HG03460 (cell line): Measurements from ENCODE around the gene LRIT3.

Experiments
- ATAC-seq: cut with Tn5 transposase; IDR thresholded peaks from one replicate; pipeline ENCODE4 v1.9.1; 2021; ENCODE audit not compliant: unreplicated experiment

Gene LRIT3

DNA sequence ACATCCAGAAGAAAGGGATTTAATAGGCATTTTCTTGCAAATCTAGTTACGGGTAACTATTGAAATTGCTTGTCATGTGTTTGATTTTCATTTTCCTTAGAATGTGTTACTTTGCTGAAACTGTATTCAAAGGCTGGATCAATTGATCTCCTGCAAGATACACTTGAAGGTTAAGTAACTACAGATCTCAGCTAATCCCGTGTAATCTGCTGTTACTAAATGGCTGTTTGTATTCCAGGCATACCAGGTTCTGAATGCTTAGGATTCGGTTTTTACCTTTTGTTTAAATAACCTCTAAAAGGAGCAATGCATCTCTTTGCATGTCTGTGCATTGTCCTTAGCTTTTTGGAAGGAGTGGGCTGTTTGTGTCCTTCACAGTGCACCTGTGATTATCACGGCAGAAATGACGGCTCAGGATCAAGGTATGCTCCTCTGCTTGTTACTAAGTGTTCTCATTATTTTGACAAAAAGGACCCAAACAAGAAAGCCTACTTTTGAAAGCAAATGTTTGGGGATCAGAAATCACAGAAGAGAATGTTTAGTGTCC lies at the start of gene LRIT3:
TSS of gene LRIT3 (plus strand) at position 212 of the 547 bp plus-strand sequence. CDS start at position 307, 95 bp downstream.
- no peak for ATAC-seq

DNA sequence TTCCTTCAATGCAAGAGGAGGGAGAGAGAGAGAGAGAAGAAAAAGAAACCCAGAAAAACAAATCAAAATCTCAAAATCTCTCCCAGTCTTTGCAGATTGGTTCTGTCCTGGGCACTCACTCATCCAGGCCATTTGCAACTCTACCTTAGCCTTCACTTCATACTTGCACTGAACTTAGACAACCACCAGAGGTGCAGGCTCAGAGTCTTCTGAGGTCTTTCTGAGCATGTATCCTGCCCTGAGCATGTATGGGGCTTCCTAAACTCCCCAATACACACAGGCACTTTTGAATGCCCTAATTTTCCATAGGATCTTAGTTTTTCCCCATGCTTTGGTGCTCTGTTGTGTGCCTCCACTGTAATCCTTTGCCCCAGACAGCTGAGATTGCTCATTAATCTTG lies 49.0 kb upstream of the LRIT3 start:
- no peak for ATAC-seq

- no peak for ATAC-seq
Measured at GRCh38 chr4:109801099-109801789, 46.7 kb upstream of the LRIT3 start.

- no peak for ATAC-seq
Measured at GRCh38 chr4:109801895-109802319, 46.0 kb upstream of the LRIT3 start, which contains the start of gene CFI. Gene CFI (minus strand): TSS chr4:109801999. CDS start chr4:109801971, 28 bp downstream.

DNA sequence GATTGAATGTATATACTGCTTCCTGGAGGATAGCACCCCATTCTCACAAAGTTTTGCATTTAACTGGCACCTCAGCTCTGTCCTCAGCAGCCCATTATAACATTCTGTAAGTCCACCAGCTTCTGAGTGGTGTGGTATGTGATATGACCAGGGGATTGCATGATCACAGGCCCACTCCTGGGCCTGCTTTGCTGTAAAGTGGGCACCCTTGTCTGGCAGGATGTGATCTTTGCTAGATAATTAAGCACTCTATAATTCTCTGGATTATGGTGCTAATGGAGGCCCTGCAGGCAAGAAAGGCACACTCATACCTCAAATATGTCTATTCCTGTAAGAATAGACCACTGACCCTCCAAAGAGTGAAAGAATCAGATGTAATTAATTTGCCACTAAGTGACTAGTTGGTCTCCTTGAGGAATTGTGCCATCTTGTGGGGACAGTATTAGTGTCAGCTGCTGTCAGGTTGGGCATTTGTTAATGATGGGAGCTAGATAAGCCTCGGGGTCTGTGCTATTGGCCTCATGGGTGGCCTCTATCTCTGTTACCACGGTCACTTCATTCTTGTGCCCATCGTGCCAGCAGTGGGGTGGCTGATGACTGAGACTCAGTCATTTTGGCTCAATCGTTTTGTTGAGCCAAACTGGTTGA lies 43.9 kb upstream of the LRIT3 start:
- no peak for ATAC-seq

DNA sequence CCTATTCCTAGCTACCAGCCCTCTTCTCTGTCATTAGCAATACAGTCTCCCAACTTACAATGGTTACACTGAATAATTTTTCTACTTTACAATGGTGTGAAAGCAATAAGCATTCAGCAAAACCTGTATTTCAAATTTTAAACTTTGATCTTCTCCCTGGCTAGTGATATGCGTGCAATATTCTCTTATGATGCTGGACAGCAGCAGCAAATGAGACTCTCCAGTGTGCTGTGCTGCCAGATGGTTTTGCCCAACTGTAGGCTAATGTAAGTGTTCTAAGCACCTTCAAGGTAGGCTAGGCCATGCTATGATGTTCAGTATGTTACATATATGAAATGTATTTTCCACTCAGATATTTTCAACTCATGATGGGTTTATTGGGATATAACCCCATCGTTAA lies 38.3 kb upstream of the LRIT3 start:
- ATAC-seq: no peak

GRCh38 chr4:109810552-109811387 lies 37.1 kb upstream of the LRIT3 start:
- ATAC-seq: no peak

- no peak for ATAC-seq
Measured at GRCh38 chr4:109811707-109812106, 36.2 kb upstream of the LRIT3 start.

GRCh38 chr4:109815151-109816081 lies 32.5 kb upstream of the LRIT3 start, which contains the start of gene GAR1:
Gene GAR1 (plus strand): TSS chr4:109815762. CDS start chr4:109816165, 403 bp downstream.
- peak; percentile 99 for ATAC-seq

DNA sequence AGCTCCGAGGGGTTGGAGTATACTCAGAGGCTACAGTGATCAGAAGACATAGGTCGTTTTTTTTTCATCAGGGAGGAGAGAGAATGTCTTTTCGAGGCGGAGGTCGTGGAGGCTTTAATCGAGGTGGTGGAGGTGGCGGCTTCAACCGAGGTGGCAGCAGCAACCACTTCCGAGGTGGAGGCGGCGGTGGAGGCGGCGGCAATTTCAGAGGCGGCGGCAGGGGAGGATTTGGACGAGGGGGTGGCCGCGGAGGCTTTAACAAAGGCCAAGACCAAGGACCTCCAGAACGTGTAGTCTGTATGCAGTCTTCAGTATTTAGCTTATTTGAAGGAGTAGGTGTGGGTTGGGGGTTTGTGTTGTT lies 31.8 kb upstream of the LRIT3 start:
- ATAC-seq: no peak

DNA sequence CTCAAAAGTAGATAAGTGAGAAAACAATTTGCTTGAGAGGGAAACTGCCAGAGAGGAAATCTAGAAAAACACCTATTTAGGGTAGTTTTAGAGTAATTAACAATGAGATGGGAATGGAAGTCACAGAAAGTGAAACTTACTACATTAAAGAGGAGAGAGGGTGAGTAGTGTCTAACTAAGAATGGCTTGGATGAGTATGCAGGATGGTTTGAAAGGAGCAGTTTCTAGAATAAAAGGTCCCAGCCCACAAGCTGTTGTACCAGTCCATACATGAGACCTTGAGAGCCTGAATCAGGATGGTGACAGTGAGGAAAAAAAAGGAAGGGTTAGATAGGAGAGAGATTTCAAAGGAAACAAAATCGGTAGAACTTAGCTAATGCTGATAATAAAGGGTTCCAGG lies 31.0 kb upstream of the LRIT3 start:
- no peak for ATAC-seq

DNA sequence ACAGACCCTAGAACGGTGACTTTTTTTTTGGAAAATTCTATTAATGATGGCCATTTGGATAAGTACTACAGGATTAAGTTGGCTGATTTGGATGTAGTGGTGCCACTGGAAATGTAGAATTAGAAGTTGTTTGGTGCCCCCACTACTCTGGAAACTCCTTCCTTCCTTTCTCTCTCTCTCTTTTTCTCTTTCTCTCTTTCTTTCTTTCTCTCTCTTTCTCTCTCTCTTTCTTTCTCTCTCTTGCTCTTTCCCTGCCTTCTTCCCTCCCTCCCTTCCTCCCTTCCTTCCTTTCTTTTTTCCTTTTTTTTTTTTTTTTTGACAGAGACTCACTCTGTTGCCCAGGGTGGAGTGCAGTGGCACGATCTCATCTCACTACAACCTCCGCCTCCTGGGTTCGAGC lies 29.6 kb upstream of the LRIT3 start:
- ATAC-seq: no peak

GRCh38 chr4:109820563-109820962 lies 27.3 kb upstream of the LRIT3 start:
- ATAC-seq: no peak

GRCh38 chr4:109821185-109821584 lies 26.7 kb upstream of the LRIT3 start:
- no peak for ATAC-seq

- peak; percentile 61 for ATAC-seq
Measured at GRCh38 chr4:109826719-109827118, 21.2 kb upstream of the LRIT3 start.

DNA sequence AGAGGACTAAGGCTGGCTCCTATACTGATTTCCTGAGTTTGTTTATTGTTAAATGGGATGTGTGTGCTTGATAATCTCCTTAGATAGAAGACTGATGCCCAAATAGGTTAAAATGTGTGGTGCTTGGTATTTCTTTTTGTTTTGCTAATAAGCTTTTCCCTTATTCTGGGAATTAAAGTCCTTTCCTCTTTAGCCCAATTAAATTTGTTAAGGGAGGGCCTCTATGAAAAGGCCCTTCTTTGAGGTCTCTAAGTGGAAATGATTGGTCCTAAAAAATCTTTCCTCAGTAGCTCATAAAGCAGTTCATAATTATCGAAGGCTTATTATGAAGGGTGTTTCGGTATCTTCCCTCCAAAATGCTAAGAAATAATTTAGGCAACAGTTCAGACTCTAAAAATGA lies 20.2 kb upstream of the LRIT3 start, which contains the start of gene RRH:
TSS of gene RRH (plus strand) at position 301 of the 400 bp plus-strand sequence. CDS start at position 357, 56 bp downstream.
- no peak for ATAC-seq

- no peak for ATAC-seq
Measured at GRCh38 chr4:109833756-109834155, 14.2 kb upstream of the LRIT3 start.

DNA sequence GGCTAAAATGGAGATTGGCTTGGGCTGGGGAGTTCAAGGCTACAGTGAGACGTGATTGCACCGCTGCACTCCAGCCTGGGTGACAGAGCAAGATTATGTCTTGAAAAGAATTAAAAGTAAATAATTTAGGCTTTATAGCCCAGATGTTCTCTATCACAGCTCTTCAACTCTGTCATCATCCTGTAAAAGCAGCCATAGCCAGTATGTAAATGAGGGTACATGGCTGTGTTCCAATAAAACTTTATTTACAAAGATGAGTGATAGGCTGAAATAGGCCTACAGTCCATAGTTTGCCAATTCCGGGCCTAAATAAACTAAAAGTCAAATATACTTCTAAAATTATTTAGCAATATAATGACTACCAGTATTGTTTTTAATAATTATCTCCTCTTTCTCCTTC lies 10.9 kb upstream of the LRIT3 start:
- ATAC-seq: no peak

DNA sequence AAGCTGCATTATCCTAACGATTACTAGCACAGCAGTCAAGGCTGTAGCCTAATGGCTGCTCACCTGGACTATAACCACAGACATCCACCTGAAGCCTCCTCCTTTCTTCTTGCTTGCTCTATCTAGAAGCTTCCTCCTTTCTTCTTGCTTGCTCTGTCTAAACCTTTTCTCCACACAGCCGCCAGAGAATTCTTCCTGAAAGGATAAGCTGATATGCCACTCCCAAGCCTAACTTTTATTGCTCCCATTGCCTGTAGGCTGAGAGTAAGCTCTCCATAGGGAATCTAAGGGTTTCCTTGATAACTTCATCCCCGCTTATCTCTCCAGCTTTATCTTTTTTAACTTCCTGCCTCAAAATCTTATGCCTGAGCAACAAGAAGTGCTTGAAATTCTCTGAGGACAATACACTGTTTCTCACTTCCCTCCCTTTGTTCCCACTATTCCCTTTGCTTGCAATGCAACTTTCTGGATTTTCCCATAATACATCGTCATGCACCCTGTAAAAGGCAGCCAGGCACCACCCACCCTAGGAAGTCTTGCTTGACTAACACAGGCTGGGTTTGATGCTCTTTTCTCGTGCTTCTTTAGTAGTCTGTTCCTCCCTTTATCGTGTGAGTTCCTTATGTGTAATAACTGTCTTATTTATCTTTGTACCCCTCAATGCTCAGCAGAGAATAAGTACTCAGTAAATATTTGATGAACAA lies 1.4 kb upstream of the LRIT3 start:
- no peak for ATAC-seq

DNA sequence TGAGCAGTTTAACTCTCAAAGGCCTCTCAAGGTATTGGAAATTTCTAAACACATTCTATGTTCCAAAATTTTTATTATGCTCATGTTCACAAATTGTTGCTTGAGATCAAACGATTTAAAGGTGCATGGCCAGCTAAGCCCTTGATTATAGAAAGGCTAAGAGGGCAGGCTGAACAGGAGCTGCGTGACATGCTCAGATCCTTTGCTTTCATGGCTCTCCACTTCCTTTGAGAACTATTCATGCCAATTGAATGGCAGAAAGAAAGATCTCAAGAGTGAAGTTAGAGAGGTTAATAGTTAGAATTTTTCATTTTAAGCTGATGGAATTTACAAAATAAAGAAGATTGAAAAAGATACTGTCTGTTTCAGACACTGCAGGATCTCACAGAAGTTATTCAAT lies 594 bp downstream of the LRIT3 start:
- no peak for ATAC-seq
